Activated naive CD4-positive, alpha-beta T cell treated with anti-CD3 and anti-CD28 coated beads for 36 hours (primary cell): ENCODE results near the gene FCAMR. TPM values are rescaled to one million over a fixed set of nuclear protein-coding genes. Genes with fewer than 3 reads are reported as not detected.
"Not testable (repeated sequence)": the region's sequence is repeated elsewhere in the genome, so short reads cannot be mapped to it uniquely, and the experiment has no call there.

Source experiments
- CTCF ChIA-PET: fragments of 350-600 bp; sonication (Branson Sonifier 250); formaldehyde crosslinking; loops from one replicate; lab custom pipeline; 2021; ENCODE audit warnings: antibody characterized with exemption; lab: Charles Lee
- DNase-seq: peaks from one replicate; pipeline ENCODE4 v3.0.0-alpha.2; 2020
- H3K27ac Mint-ChIP-seq: one replicate; pipeline ENCODE4 v1.8.0; 2021; ENCODE audit warnings: mild to moderate bottlenecking, mixed read lengths
- H3K27me3 Mint-ChIP-seq: one replicate; pipeline ENCODE4 v1.8.0; 2021; ENCODE audit warnings: low read depth, mixed read lengths
- H3K36me3 Mint-ChIP-seq: one replicate; pipeline ENCODE4 v1.8.0; 2021; ENCODE audit warnings: low read depth, mixed read lengths
- H3K4me1 Mint-ChIP-seq: one replicate; pipeline ENCODE4 v1.8.0; 2021; ENCODE audit warnings: low read depth, mixed read lengths
- H3K4me3 Mint-ChIP-seq: one replicate; pipeline ENCODE4 v1.8.0; 2021; ENCODE audit warnings: mild to moderate bottlenecking, moderate library complexity, mixed read lengths
- H3K9me3 Mint-ChIP-seq: one replicate; pipeline ENCODE4 v1.8.0; 2021; ENCODE audit warnings: mixed read lengths
- intact Hi-C: fragments of 100-400 bp; cut with micrococcal nuclease; formaldehyde crosslinking; loops from one replicate; pipeline ENCODE4 v1.15.1; 2023
- total RNA-seq, 2 experiments: library from RNA; stranded (reverse); gene quantifications; one replicate each; pipeline ENCODE4 v1.2.3, GENCODE V29; 2021

Gene FCAMR
- total RNA-seq, 2 experiments from 2014 or later = not detected

GRCh38 chr1:206926286-206926685 lies 44.0 kb downstream of the FCAMR start:
- H3K27ac Mint-ChIP-seq = no peak overlapping the region

GRCh38 chr1:206925106-206925736 lies 45.0 kb downstream of the FCAMR start:
- Mint-ChIP-seq H3K27ac (no peak overlapping the region), H3K36me3 (peaks cover 7% of the 10 kb centered on the region), H3K9me3 (no peaks in the 10 kb centered on the region), H3K4me3 (no peak overlapping the region), H3K4me1 (peaks cover 24% of the 10 kb centered on the region), H3K27me3 (no peaks in the 10 kb centered on the region)
- CTCF ChIA-PET = interaction anchor here (0.5 to 13.0 kb wide), 11 partner anchors 8 to 199 kb away, joined by 3 to 219 read pairs (median 4); partner anchors contain the start of gene FCMR
- DNase-seq = peak; percentile 78
- intact Hi-C loops = loop anchor here (10.0 kb wide), 2 partner anchors 400 to 900 kb away; partner anchors contain the start of gene CD55

More at GRCh38 chr1:206926286-206926685, 44.0 kb downstream of the FCAMR start:
- no peak overlapping the region for H3K4me3 Mint-ChIP-seq
- H3K27me3 Mint-ChIP-seq = no peaks in the 10 kb centered on the region
- intact Hi-C loops = loop anchor here (10.0 kb wide), 2 partner anchors 399 to 899 kb away; partner anchors contain the start of gene CD55
- no peak for DNase-seq
- CTCF ChIA-PET = interaction anchor here (0.6 to 13.0 kb wide), 10 partner anchors 9 to 263 kb away, joined by 3 to 219 read pairs (median 5); partner anchors contain the start of gene FCMR
- no peaks in the 10 kb centered on the region for H3K9me3 Mint-ChIP-seq
- H3K36me3 Mint-ChIP-seq = no peaks in the 10 kb centered on the region
- peaks cover 31% of the 10 kb centered on the region for H3K4me1 Mint-ChIP-seq

GRCh38 chr1:206924592-206925105 lies 45.6 kb downstream of the FCAMR start:
- Mint-ChIP-seq H3K4me3 (no peak overlapping the region), H3K9me3 (no peaks in the 10 kb centered on the region), H3K4me1 (peaks cover 18% of the 10 kb centered on the region), H3K36me3 (peaks cover 10% of the 10 kb centered on the region), H3K27ac (no peak overlapping the region), H3K27me3 (no peaks in the 10 kb centered on the region)
- no peak for DNase-seq
- CTCF ChIA-PET = interaction anchor here (0.5 to 13.0 kb wide), 11 partner anchors 8 to 198 kb away, joined by 3 to 219 read pairs (median 4); partner anchors contain the start of gene FCMR
- intact Hi-C loops = loop anchor here (10.0 kb wide), 2 partner anchors 400 to 900 kb away; partner anchors contain the start of gene CD55

GRCh38 chr1:206923961-206924557 lies 46.2 kb downstream of the FCAMR start:
- H3K27me3 Mint-ChIP-seq, H3K4me3 Mint-ChIP-seq, H3K9me3 Mint-ChIP-seq, DNase-seq, H3K27ac Mint-ChIP-seq: not testable (repeated sequence)
- Mint-ChIP-seq H3K36me3 (peaks cover 10% of the 10 kb centered on the region), H3K4me1 (peaks cover 15% of the 10 kb centered on the region)
- CTCF ChIA-PET = interaction anchor here (0.7 to 13.0 kb wide), 5 partner anchors 7 to 198 kb away, joined by 3 to 219 read pairs (median 4); partner anchors contain the start of gene FCMR
- intact Hi-C loops = loop anchor here (1.0 to 10.0 kb wide), 7 partner anchors 19 to 901 kb away; partner anchors contain the start of genes CD55 and YOD1

- H3K9me3 Mint-ChIP-seq = no peaks in the 10 kb centered on the region
- intact Hi-C loops = loop anchor here (1.0 to 10.0 kb wide), 7 partner anchors 18 to 902 kb away; partner anchors contain the start of genes CD55 and YOD1
Measured at GRCh38 chr1:206923009-206923960, 47.0 kb downstream of the FCAMR start.

GRCh38 chr1:206922524-206922923 lies 47.7 kb downstream of the FCAMR start:
- CTCF ChIA-PET = interaction anchor here (0.6 to 12.6 kb wide), 10 partner anchors 8 to 456 kb away, joined by 3 to 219 read pairs (median 6); partner anchors contain the start of gene IL20
- H3K9me3 Mint-ChIP-seq = no peaks in the 10 kb centered on the region

More at GRCh38 chr1:206923009-206923960, 47.0 kb downstream of the FCAMR start:
- DNase-seq = peak; percentile 89
- peaks cover 15% of the 10 kb centered on the region for H3K4me1 Mint-ChIP-seq
- no peak overlapping the region for H3K4me3 Mint-ChIP-seq
- no peak overlapping the region for H3K27ac Mint-ChIP-seq
- no peaks in the 10 kb centered on the region for H3K27me3 Mint-ChIP-seq
- H3K36me3 Mint-ChIP-seq = peaks cover 11% of the 10 kb centered on the region
- CTCF ChIA-PET = interaction anchor here (0.6 to 12.6 kb wide), 6 partner anchors 7 to 457 kb away, joined by 3 to 219 read pairs (median 4); no protein-coding TSS in a partner anchor

GRCh38 chr1:206921772-206922265 lies 48.4 kb downstream of the FCAMR start, which contains the start of gene FCMR:
Gene FCMR (minus strand): TSS chr1:206921941. CDS start chr1:206921854, 87 bp downstream.
- DNase-seq = peak; percentile 71
- H3K27ac Mint-ChIP-seq = no peak within 1 kb of the TSS
- H3K9me3 Mint-ChIP-seq = no peaks in the 10 kb centered on the region
- peaks cover 17% of the 10 kb centered on the region for H3K36me3 Mint-ChIP-seq
- peaks cover 18% of the 10 kb centered on the region for H3K4me1 Mint-ChIP-seq
- H3K4me3 Mint-ChIP-seq = no peak within 1 kb of the TSS
- no peaks in the 10 kb centered on the region for H3K27me3 Mint-ChIP-seq
- CTCF ChIA-PET = interaction anchor here (0.9 to 12.6 kb wide), 11 partner anchors 9 to 195 kb away, joined by 3 to 219 read pairs (median 7); partner anchors contain the start of gene IL20
- intact Hi-C loops = loop anchor here (2.0 to 10.0 kb wide), 4 partner anchors 343 to 903 kb away; partner anchors contain the start of gene CD55

More at GRCh38 chr1:206922524-206922923, 47.7 kb downstream of the FCAMR start:
- peaks cover 16% of the 10 kb centered on the region for H3K4me1 Mint-ChIP-seq
- intact Hi-C loops = loop anchor here (2.0 to 10.0 kb wide), 4 partner anchors 344 to 902 kb away; partner anchors contain the start of gene CD55
- peaks cover 14% of the 10 kb centered on the region for H3K36me3 Mint-ChIP-seq
- no peak overlapping the region for H3K4me3 Mint-ChIP-seq
- no peak for DNase-seq
- H3K27ac Mint-ChIP-seq = no peak overlapping the region
- H3K27me3 Mint-ChIP-seq = no peaks in the 10 kb centered on the region

GRCh38 chr1:206918076-206918475 lies 52.2 kb downstream of the FCAMR start:
- Mint-ChIP-seq H3K9me3 (no peaks in the 10 kb centered on the region), H3K27me3 (no peaks in the 10 kb centered on the region), H3K36me3 (peaks cover 20% of the 10 kb centered on the region), H3K4me1 (peaks cover 51% of the 10 kb centered on the region), H3K27ac (peak overlapping the region; percentile 82), H3K4me3 (peak overlapping the region; percentile 59)
- no peak for DNase-seq
- CTCF ChIA-PET = interaction anchor here (0.6 to 12.6 kb wide), 12 partner anchors 9 to 342 kb away, joined by 3 to 219 read pairs (median 5); no protein-coding TSS in a partner anchor
- intact Hi-C loops = loop anchor here (5.0 kb wide), 1 partner anchor 451 kb away; no protein-coding TSS in a partner anchor

GRCh38 chr1:206916000-206916709 lies 54.1 kb downstream of the FCAMR start:
- Mint-ChIP-seq H3K4me1 (peaks cover 69% of the 10 kb centered on the region), H3K27ac (peak overlapping the region; percentile 82), H3K4me3 (peak overlapping the region; percentile 59), H3K9me3 (no peaks in the 10 kb centered on the region), H3K36me3 (peaks cover 33% of the 10 kb centered on the region), H3K27me3 (no peaks in the 10 kb centered on the region)
- DNase-seq = no peak
- CTCF ChIA-PET = interaction anchor here (0.7 to 12.6 kb wide), 18 partner anchors 9 to 252 kb away, joined by 3 to 219 read pairs (median 4); partner anchors contain the start of genes IL20 and IL24
- intact Hi-C loops = loop anchor here (5.0 kb wide), 1 partner anchor 449 kb away; no protein-coding TSS in a partner anchor
